HCT116 (cell line): ENCODE results near the gene DMRT2. TPM values are rescaled to one million over a fixed set of nuclear protein-coding genes. Genes with fewer than 3 reads are reported as not detected.

Experiments used
- ATAC-seq: fragments of 200-7000 bp; cut with Tn5 transposase; 2 replicates; pipeline ENCODE4 v1.9.1; 2020; ENCODE audit warnings: mild to moderate bottlenecking, moderate library complexity
- BruUV-seq: library from RNA; stranded (reverse); fragments of 400-500 nt; replicated peaks from 2 replicates; lab custom pipeline; 2021; lab: Mats Ljungman, UMichigan
- CTCF ChIA-PET: fragments of 300-600 bp; sonication (Branson Sonifier 250); formaldehyde crosslinking; loops from one replicate; lab custom pipeline; 2021; ENCODE audit warnings: antibody characterized with exemption; lab: Charles Lee
- POLR2A ChIA-PET: fragments of 300-600, 350-600 bp; sonication (Branson Sonifier 250); formaldehyde crosslinking; loops from one replicate; lab custom pipeline; 2021; ENCODE audit warnings: antibody characterized with exemption; lab: Charles Lee
- RAD21 ChIA-PET, 2 experiments: fragments of 300-600 bp; sonication (Branson Sonifier 250); formaldehyde crosslinking; loops; one replicate each; lab custom pipeline; 2023; ENCODE audit warnings: low total read pairs in 2 of 2; ENCODE audit not compliant: uncharacterized antibody in 2 of 2, unreplicated experiment in 2 of 2, low non-redundant PET in 1 of 2; lab: Charles Lee
- DNase-seq: peaks from one replicate; pipeline ENCODE4 v3.0.0-alpha.2; 2010; ENCODE audit warnings: low read depth, low spot score
- H2AFZ ChIP-seq: fragments of 200-600 bp; shearing (Covaris generic), sonication (generic); 2 replicates; pipeline ENCODE4 v1.6.1; 2017; ENCODE audit warnings: low read depth, mixed run types, mixed read lengths, antibody characterized with exemption, low read length; ENCODE audit not compliant: poor library complexity, severe bottlenecking
- H3K27ac ChIP-seq: 2 replicates; pipeline ENCODE4 v1.5.1; 2012; ENCODE audit warnings: low read depth, low read length
- H3K27me3 ChIP-seq: fragments of 200-600 bp; sonication (generic); 2 replicates; pipeline ENCODE4 v1.6.1; 2016; ENCODE audit warnings: mixed run types, low read length, mixed read lengths; ENCODE audit not compliant: insufficient read depth
- H3K36me3 ChIP-seq, 2 experiments: fragments of 200-500 bp in 1 of 2; fragments of 200-600 bp in 1 of 2; sonication (Bioruptor generic) in 1 of 2; sonication (generic) in 1 of 2; 2 replicates each; pipeline versions ENCODE4 v1.5.1 to v1.6.1; 2014 to 2016; ENCODE audit warnings: low read length in 2 of 2, inconsistent platforms in 1 of 2, mixed read lengths in 1 of 2, mixed run types in 1 of 2; ENCODE audit not compliant: insufficient read depth in 2 of 2, control insufficient read depth in 1 of 2
- H3K4me1 ChIP-seq, 2 experiments: fragments of 200-600 bp in 1 of 2; sonication (generic) in 1 of 2; 2 replicates each; pipeline versions ENCODE4 v1.5.1 to v1.6.1; 2012 to 2017; ENCODE audit warnings: low read length in 2 of 2, inconsistent platforms in 1 of 2, mild to moderate bottlenecking in 1 of 2, mixed read lengths in 1 of 2, mixed run types in 1 of 2, moderate library complexity in 1 of 2; ENCODE audit not compliant: insufficient read depth in 2 of 2, control insufficient read depth in 1 of 2
- H3K4me2 ChIP-seq: fragments of 200-600 bp; sonication (generic); 2 replicates; pipeline ENCODE4 v1.6.1; 2017; ENCODE audit warnings: mixed run types, low read length, mixed read lengths
- H3K4me3 ChIP-seq, 2 experiments: fragments of 200-600 bp in 1 of 2; sonication (generic) in 1 of 2; replicated peaks in 1 of 2; 2 replicates each; pipeline ENCODE4 v1.5.1; 2011 to 2016; ENCODE audit warnings: low read length in 2 of 2, control low read depth in 1 of 2, low read depth in 1 of 2, mild to moderate bottlenecking in 1 of 2, mixed read lengths in 1 of 2, mixed run types in 1 of 2
- H3K79me2 ChIP-seq: fragments of 200-600 bp; sonication (generic); 2 replicates; pipeline ENCODE4 v1.6.1; 2017; ENCODE audit warnings: mild to moderate bottlenecking, mixed run types, low read length, moderate library complexity, mixed read lengths; ENCODE audit not compliant: insufficient read depth
- H3K9ac ChIP-seq: fragments of 200-600 bp; sonication (generic); 2 replicates; pipeline ENCODE4 v1.6.1; 2016; ENCODE audit warnings: low read length, mixed read lengths
- H3K9me2 ChIP-seq: fragments of 200-600 bp; sonication (generic), shearing (Covaris generic); 2 replicates; pipeline ENCODE4 v1.6.1; 2017; ENCODE audit warnings: mixed run types, mild to moderate bottlenecking, moderate library complexity; ENCODE audit not compliant: insufficient read depth
- H3K9me3 ChIP-seq, 2 experiments: fragments of 200-500 bp in 1 of 2; fragments of 200-600 bp in 1 of 2; sonication (Bioruptor generic) in 1 of 2; sonication (generic) in 1 of 2; 2 replicates each; pipeline ENCODE4 v1.6.1; 2014 to 2017; ENCODE audit warnings: low read length in 2 of 2, mixed read lengths in 2 of 2, inconsistent platforms in 1 of 2, low read depth in 1 of 2, mild to moderate bottlenecking in 1 of 2, mixed run types in 1 of 2, moderate library complexity in 1 of 2; ENCODE audit not compliant: control insufficient read depth in 1 of 2, insufficient read depth in 1 of 2
- H4K20me1 ChIP-seq: fragments of 200-600 bp; sonication (generic), shearing (Covaris generic); 2 replicates; pipeline ENCODE4 v1.6.1; 2017; ENCODE audit warnings: mixed run types, mild to moderate bottlenecking, moderate library complexity; ENCODE audit not compliant: insufficient read depth
- CBX3 ChIP-seq: IDR thresholded peaks from 2 replicates; pipeline ENCODE4 v1.6.1; 2012; ENCODE audit warnings: low read depth
- CEBPB ChIP-seq: IDR thresholded peaks from 2 replicates; pipeline ENCODE4 v1.6.1; 2012; ENCODE audit warnings: low read depth
- CTCF ChIP-seq, 3 experiments: fragments of 200-600 bp in 1 of 3; sonication (generic) in 1 of 3; IDR thresholded peaks in 2 of 3; conservative IDR thresholded peaks in 1 of 3; 2 replicates each; pipeline ENCODE4 v1.5.1; 2012 to 2017; ENCODE audit warnings: low read depth in 2 of 3, low read length in 2 of 3, antibody characterized with exemption in 1 of 3, borderline replicate concordance in 1 of 3, control low read depth in 1 of 3, mild to moderate bottlenecking in 1 of 3, mixed read lengths in 1 of 3, mixed run types in 1 of 3, moderate library complexity in 1 of 3; ENCODE audit not compliant: insufficient read depth in 1 of 3
- EGR1 ChIP-seq: IDR thresholded peaks from 2 replicates; pipeline ENCODE4 v1.6.1; 2012; ENCODE audit warnings: low read depth
- ELF1 ChIP-seq: IDR thresholded peaks from 2 replicates; pipeline ENCODE4 v1.6.1; 2012; ENCODE audit warnings: low read depth, borderline replicate concordance
- FOSL1 ChIP-seq: IDR thresholded peaks from 2 replicates; pipeline ENCODE4 v1.6.1; 2012; ENCODE audit warnings: low read depth
- JUND ChIP-seq: IDR thresholded peaks from 2 replicates; pipeline ENCODE4 v1.6.1; 2012
- MAX ChIP-seq: IDR thresholded peaks from 2 replicates; pipeline ENCODE4 v1.6.1; 2012
- SIN3A ChIP-seq: IDR thresholded peaks from 2 replicates; pipeline ENCODE4 v1.6.1; 2012; ENCODE audit warnings: low read depth
- TCF7L2 ChIP-seq: IDR thresholded peaks from 2 replicates; pipeline ENCODE4 v1.7.0; 2011; ENCODE audit warnings: borderline replicate concordance, inconsistent platforms; ENCODE audit not compliant: insufficient read depth, insufficient read length; ENCODE audit errors: extremely low read depth
- intact Hi-C: fragments of 100-400 bp; cut with micrococcal nuclease; formaldehyde crosslinking; loops from 2 replicates; pipeline ENCODE4 v1.10.0; 2022
- total RNA-seq: library from RNA; stranded (reverse); gene quantifications from one replicate; pipeline ENCODE4 v1.2.1, GENCODE V29; 2021; ENCODE audit not compliant: unreplicated experiment

Gene DMRT2
- total RNA-seq, 1 experiment from 2014 or later, result 0.17 TPM

GRCh38 chr9:1001838-1002237 is 48.3 kb upstream of the DMRT2 start:
- H3K4me3 ChIP-seq, result no peak overlapping the region
- no peak for TF ChIP-seq EGR1
- no peak for TF ChIP-seq CTCF (IDR thresholded peaks at IDR 0.05 in 2 of 3, conservative IDR thresholded peaks at IDR 0.05 in 1 of 3; ENCODE audit: borderline replicate concordance in 1 of 3, insufficient read depth in 1 of 3, low read depth in 2 of 3, low read length in 2 of 3)
- no peak for TF ChIP-seq CBX3
- TF ChIP-seq FOSL1, result no peak
- no peak for TF ChIP-seq TCF7L2
- no peak for TF ChIP-seq CEBPB
- TF ChIP-seq JUND, result no peak
- no peak for TF ChIP-seq SIN3A
- TF ChIP-seq ELF1, result no peak
- TF ChIP-seq MAX, result no peak
- no peak overlapping the region for H3K27ac ChIP-seq
- BruUV-seq, result no TSS peak
- DNase-seq (no peak), ATAC-seq (no peak)
- peaks cover 0 to 13% of the 10 kb centered on the region in 2 experiments; a peak in 1 of 4 replicates for H3K9me3 ChIP-seq
- POLR2A ChIA-PET, result no interaction called here
- no peak overlapping the region for H3K9ac ChIP-seq
- CTCF ChIA-PET, result no interaction called here
- intact Hi-C loops, result no loop called here
- no peaks in the 10 kb centered on the region for H3K36me3 ChIP-seq
- no peaks in the 10 kb centered on the region for H3K79me2 ChIP-seq
- no peaks in the 10 kb centered on the region for H3K27me3 ChIP-seq
- no peak overlapping the region for H2AFZ ChIP-seq
- H3K4me1 ChIP-seq, result no peaks in the 10 kb centered on the region
- H4K20me1 ChIP-seq, result no peaks in the 10 kb centered on the region
- RAD21 ChIA-PET, result no interaction called here
- H3K9me2 ChIP-seq, result no peaks in the 10 kb centered on the region
- H3K4me2 ChIP-seq, result no peak overlapping the region
